CD4-positive, alpha-beta T cell treated with Interleukin-1 beta for 1 hour (primary cell): ENCODE results near the gene FAM180A.
"Not testable (repeated sequence)": the region's sequence is repeated elsewhere in the genome, so short reads cannot be mapped to it uniquely, and the experiment has no call there.

Experiments used
- DNase-seq, 2 donors: peaks; one replicate each; pipeline ENCODE4 v3.0.0-alpha.2; 2020 to 2022

Gene FAM180A

GRCh38 chr7:135748770-135749169 lies at the start of gene FAM180A:
Gene FAM180A (minus strand): TSS chr7:135748813. CDS start chr7:135748580, 233 bp downstream.
- DNase-seq, result no peak

- DNase-seq, result no peak
Measured at GRCh38 chr7:135798095-135798494, 49.5 kb upstream of the FAM180A start.

GRCh38 chr7:135795846-135796570 lies 47.4 kb upstream of the FAM180A start:
- DNase-seq, result no peak

- DNase-seq, result no peak
Measured at GRCh38 chr7:135793841-135794240, 45.2 kb upstream of the FAM180A start.

- DNase-seq, result no peak
Measured at GRCh38 chr7:135792866-135793265, 44.3 kb upstream of the FAM180A start.

GRCh38 chr7:135792363-135792668 lies 43.7 kb upstream of the FAM180A start:
- DNase-seq, result no peak

DNA sequence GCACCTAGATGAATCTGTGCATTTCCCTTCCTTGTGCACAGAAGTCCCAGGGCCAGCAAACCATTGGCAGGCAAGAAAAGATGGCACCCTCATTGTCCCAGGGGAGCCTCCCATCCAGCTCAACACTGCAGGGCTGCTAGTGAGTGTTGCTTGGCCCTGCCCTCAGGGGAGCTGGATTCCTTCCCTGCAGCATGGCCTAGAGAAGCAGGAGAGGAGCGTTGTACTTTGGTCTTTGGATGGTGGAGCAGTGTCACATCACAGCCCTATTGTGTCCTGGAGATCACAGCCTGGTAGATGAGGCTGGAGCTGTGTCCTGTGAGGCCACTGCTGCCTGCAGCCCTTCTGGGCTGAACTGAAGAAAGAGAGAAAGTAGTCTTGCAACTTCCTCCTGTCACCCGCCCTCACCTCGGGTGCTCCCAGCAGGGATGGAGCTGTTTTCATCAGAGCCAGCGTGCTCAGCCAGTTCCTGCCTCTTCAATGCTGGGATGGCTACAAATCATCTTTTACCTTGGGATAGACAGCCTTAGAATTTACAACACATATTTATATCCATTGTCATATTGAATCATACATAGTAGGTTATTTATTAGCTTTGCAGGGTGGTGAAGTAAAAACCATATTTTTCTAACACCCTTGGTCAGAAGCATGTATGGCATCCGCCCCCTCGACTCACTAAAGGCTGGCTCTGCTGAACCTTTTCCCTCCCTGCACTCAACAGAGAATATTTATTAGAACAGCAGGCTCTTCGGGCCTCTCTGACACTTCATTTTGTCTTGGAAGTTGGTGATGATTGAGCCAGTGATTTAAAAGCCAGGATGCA lies 43.1 kb upstream of the FAM180A start:
- no peak for DNase-seq

- DNase-seq, result no peak
Measured at GRCh38 chr7:135790371-135790977, 41.9 kb upstream of the FAM180A start.

DNA sequence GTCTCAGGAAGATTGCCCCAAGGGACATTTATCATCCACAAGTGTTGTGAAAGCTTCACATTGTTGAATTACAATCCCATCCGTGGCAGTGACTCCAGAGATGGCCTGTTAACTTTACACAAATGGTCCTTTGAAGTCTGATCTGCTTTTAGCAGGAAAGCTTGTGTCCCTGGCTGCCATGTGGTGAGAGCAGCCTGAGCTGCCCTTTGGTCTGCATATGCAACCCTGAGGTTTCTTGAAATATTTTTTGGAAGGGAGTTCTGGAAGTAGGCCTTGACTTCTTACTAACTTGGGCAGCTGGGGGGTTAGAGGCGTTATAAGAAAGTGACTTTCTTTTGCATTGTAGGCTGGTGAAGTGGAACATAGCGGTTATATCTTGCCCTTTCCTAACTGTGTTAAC lies 41.3 kb upstream of the FAM180A start:
- no peak for DNase-seq

- DNase-seq, result no peak
Measured at GRCh38 chr7:135789431-135789830, 40.8 kb upstream of the FAM180A start.

GRCh38 chr7:135786911-135787310 lies 38.3 kb upstream of the FAM180A start:
- DNase-seq, result no peak

DNA sequence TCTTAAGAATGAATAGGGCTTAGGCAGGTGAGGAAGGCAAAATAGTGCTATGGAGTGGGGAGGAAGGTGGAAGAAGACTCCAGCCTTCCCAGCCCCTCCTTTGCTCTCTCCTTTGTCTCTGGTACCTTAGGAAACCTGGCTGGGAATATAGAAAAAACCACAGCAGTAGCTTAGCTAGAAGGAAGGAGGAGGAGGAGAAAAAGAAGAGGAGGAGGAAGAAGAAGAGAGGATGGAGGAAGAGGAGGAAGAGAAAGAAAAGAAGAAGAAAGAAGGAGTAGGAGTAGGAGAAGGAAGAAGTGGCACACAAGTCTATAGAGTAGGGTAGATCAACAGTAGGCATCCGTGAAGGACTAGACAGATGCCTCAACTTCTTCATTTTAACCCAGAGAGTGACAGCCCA lies 36.5 kb upstream of the FAM180A start:
- no peak for DNase-seq

- no peak for DNase-seq
Measured at GRCh38 chr7:135784013-135784412, 35.4 kb upstream of the FAM180A start.

DNA sequence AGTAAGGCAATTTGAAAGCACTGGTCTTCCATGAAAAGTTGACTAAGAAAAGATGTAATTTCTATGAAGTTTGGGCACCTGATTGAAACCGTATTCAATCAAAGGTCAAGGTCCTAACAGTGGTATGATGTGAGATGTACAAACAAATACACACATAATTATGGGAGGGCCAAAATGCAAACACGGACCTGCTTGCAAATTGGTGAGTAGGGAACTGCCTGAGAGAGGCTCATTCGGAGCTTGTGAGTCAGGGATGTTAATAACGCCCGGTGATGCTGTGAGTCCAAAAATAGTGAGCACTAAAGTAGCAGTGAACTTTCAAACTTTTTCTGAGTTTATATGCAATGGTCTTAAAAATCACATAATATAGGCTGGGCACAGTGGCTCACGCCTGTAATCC lies 34.2 kb upstream of the FAM180A start:
- DNase-seq, result no peak

- DNase-seq, result no peak
Measured at GRCh38 chr7:135782377-135782776, 33.8 kb upstream of the FAM180A start.

DNA sequence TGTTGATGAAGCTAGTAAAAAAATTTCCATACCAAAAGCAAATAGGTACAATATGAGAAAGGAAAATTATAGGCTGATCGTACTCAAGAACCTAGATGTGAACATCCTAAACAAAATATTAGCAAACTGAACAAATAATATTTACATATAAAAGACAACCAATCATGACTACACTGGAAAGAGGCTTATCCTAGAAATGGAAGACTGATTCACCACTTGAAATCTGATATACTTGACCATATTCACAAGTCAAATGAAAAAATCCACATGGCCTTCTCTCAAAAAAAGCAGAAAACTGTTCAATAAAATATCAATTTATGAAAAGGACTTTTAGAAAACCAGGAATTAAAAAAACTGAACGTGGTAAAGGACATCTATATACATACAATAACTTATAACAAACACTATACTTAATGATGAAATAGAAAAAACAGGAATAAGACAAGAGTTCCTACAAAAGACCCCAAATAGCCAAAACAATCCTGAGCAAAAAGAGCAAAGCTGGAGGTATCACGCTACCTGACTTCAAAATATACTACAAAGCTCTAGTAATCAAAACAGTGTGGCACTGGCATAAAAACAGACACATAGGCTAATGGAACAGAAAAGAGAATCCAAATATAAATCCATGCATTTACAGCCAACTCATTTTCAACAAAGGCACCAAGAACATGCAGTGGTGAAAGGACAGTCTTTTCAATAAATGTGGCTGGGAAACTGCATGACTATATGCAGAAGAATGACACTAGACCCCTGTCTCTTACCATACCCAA lies 29.2 kb upstream of the FAM180A start:
- no peak for DNase-seq

GRCh38 chr7:135775915-135776314 lies 27.3 kb upstream of the FAM180A start:
- not testable (repeated sequence) for DNase-seq

- DNase-seq, result no peak
Measured at GRCh38 chr7:135775230-135775629, 26.6 kb upstream of the FAM180A start.

DNA sequence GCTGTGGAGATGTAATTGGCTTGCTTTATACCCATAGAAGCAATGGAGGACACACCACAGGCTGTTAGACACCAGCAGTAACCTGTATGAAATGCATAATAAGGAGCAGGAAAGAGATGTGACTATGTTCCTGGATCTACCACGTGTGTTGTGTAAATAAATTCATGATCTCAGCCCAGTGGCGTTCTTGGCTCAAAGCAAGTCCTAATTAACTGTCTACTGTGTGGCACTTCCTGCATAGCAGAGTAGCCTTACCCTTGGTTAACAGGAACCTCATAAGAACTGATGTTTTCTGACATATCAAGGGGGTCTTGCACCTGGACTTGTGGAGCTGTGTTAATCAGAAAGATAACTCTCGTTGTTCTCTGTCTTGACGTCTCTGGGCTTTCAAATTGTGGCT lies 25.7 kb upstream of the FAM180A start:
- no peak for DNase-seq

- no peak for DNase-seq
Measured at GRCh38 chr7:135773464-135773863, 24.9 kb upstream of the FAM180A start.

DNA sequence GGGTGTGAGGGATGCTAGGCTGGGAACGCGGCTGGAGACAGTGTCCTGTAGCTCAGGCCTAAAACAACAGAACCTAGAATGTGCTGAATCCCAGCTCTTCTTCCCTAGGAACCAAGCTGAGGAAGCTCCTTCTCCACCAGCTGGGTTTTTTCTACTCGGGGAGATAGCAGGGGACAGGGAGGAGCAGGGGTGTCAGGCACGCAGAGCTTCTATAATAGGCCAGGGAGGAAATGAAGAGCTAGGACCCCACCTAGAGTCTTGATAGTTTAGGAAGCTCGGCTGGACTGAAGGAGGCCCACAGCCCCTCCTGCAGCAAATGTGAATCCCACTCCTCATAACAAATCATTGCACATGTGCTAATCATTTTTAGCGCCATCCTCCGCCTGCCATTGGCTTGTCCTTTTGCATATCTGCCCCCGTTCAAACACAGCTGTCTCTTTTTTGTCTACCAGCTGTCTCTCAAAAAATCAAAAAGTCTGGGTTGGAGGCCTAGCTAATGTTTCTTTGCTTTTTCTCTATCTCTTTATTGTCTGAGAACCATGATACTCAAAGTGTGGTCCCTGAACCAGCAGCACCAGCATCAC lies 24.1 kb upstream of the FAM180A start:
- DNase-seq, result no peak

GRCh38 chr7:135771961-135772638 lies 23.5 kb upstream of the FAM180A start:
- no peak for DNase-seq
